Right renal cortex interstitium (tissue), 3 donors: Measurements from ENCODE around the gene ALDOC. TPM values are rescaled to one million over a fixed set of nuclear protein-coding genes. Genes with fewer than 3 reads are reported as not detected.

ENCODE experiments used
- DNase-seq, 3 donors: peaks; one replicate each; pipeline ENCODE4 v3.0.0-alpha.2; 2013; ENCODE audit warnings: low read depth in 3 of 3, low spot score in 2 of 3
- polyA plus RNA-seq, 3 donors: library from polyadenylated mRNA; unstranded; fragments of 120-200 nt; gene quantifications; one replicate each; pipeline ENCODE4 v1.2.1, GENCODE V29; 2013; ENCODE audit not compliant: insufficient read length in 3 of 3

Gene ALDOC
- polyA plus RNA-seq, 3 donors: 23.4 to 26.9 (median 25.3) TPM

GRCh38 chr17:28534740-28535375, 41.8 kb downstream of the ALDOC start:
- DNase-seq: no peak

GRCh38 chr17:28533091-28533807, 43.4 kb downstream of the ALDOC start:
- no peak for DNase-seq

GRCh38 chr17:28532050-28532960, 44.4 kb downstream of the ALDOC start:
- DNase-seq: no peak

GRCh38 chr17:28530926-28531325, 45.8 kb downstream of the ALDOC start:
- no peak for DNase-seq

GRCh38 chr17:28530250-28530649, 46.4 kb downstream of the ALDOC start:
- no peak for DNase-seq

GRCh38 chr17:28529013-28529400, 47.7 kb downstream of the ALDOC start:
- DNase-seq: no peak

- DNase-seq: no peak
Measured at GRCh38 chr17:28528327-28529012, 48.2 kb downstream of the ALDOC start.

GRCh38 chr17:28527859-28528258, 48.8 kb downstream of the ALDOC start:
- DNase-seq: no peak

GRCh38 chr17:28527181-28527681, 49.5 kb downstream of the ALDOC start:
- DNase-seq: no peak

GRCh38 chr17:28526381-28526780, 50.3 kb downstream of the ALDOC start:
- no peak for DNase-seq

GRCh38 chr17:28524476-28525424, 51.9 kb downstream of the ALDOC start:
- DNase-seq: peak; percentile 41 to 57 (median 56)

GRCh38 chr17:28523876-28524275, 52.8 kb downstream of the ALDOC start:
- no peak for DNase-seq

- DNase-seq: no peak
Measured at GRCh38 chr17:28523186-28523585, 53.5 kb downstream of the ALDOC start.

Other genes starting within 250 kb of the ALDOC start
- 10 to 100 TPM; 53.7 to 59.0 (median 56.8) TPM for gene IFT20, start 241.4 kb downstream of the ALDOC start, polyA plus RNA-seq
- gene TNFAIP1, start 241.1 kb downstream of the ALDOC start, polyA plus RNA-seq: 10 to 100 TPM; 42.6 to 44.0 (median 43.1) TPM
- gene POLDIP2, start 219.4 kb downstream of the ALDOC start, polyA plus RNA-seq: 10 to 100 TPM; 89.1 to 95.7 (median 91.8) TPM
- gene SEBOX, start 211.7 kb downstream of the ALDOC start, polyA plus RNA-seq: not detected
- 10 to 100 TPM in 2 of 3 donors, 1 to 10 TPM in 1; 8.5 to 22.3 (median 11.7) TPM for gene VTN, start 206.6 kb downstream of the ALDOC start, polyA plus RNA-seq
- gene SARM1, start 205.2 kb downstream of the ALDOC start, polyA plus RNA-seq: 10 to 100 TPM; 11.4 to 14.8 (median 12.2) TPM
- gene SLC46A1, start 170.7 kb downstream of the ALDOC start, polyA plus RNA-seq: 10 to 100 TPM; 13.9 to 15.4 (median 14.5) TPM
- 10 to 100 TPM in 2 of 3 donors, 1 to 10 TPM in 1; 7.4 to 21.4 (median 15.6) TPM for gene SLC13A2, start 103.3 kb downstream of the ALDOC start, polyA plus RNA-seq
- under 1 TPM; 0.31 to 0.65 (median 0.41) TPM for gene FOXN1, start 70.5 kb downstream of the ALDOC start, polyA plus RNA-seq
- 10 to 100 TPM; 51.9 to 61.9 (median 57.3) TPM for gene UNC119, start 24.3 kb downstream of the ALDOC start, polyA plus RNA-seq
- gene PIGS, start 5.4 kb downstream of the ALDOC start, polyA plus RNA-seq: 100 to 1,000 TPM in 1 of 3 donors, 10 to 100 TPM in 2; 89.6 to 109 (median 96.6) TPM
- 10 to 100 TPM; 43.3 to 59.4 (median 52.6) TPM for gene SPAG5, start 22.1 kb upstream of the ALDOC start, polyA plus RNA-seq
- 1 to 10 TPM; 7.5 to 8.9 (median 8.5) TPM for gene RSKR, start 37.3 kb upstream of the ALDOC start, polyA plus RNA-seq
- gene BLTP2, start 68.3 kb upstream of the ALDOC start, polyA plus RNA-seq: 10 to 100 TPM; 83.8 to 91.6 (median 89.3) TPM
- 10 to 100 TPM; 83.0 to 95.9 (median 90.7) TPM for gene SDF2, start 85.0 kb upstream of the ALDOC start, polyA plus RNA-seq
- gene SUPT6H, start 85.3 kb upstream of the ALDOC start, polyA plus RNA-seq: 10 to 100 TPM; 67.1 to 73.6 (median 69.9) TPM
- gene PROCA1, start 135.0 kb upstream of the ALDOC start, polyA plus RNA-seq: 1 to 10 TPM; 4.0 to 6.3 (median 5.2) TPM
- gene RAB34, start 141.0 kb upstream of the ALDOC start, polyA plus RNA-seq: 100 to 1,000 TPM; 185 to 200 (median 193) TPM
- 1,000 to 10,000 TPM in 2 of 3 donors, 100 to 1,000 TPM in 1; 935 to 1,015 (median 1,012) TPM for gene RPL23A, start 143.1 kb upstream of the ALDOC start, polyA plus RNA-seq
- gene TLCD1, start 149.3 kb upstream of the ALDOC start, polyA plus RNA-seq: 10 to 100 TPM; 17.0 to 21.0 (median 19.4) TPM
- gene NEK8, start 151.9 kb upstream of the ALDOC start, polyA plus RNA-seq: 1 to 10 TPM; 6.3 to 7.9 (median 7.1) TPM
- 100 to 1,000 TPM in 2 of 3 donors, 10 to 100 TPM in 1; 97.8 to 107 (median 101) TPM for gene TRAF4, start 167.1 kb upstream of the ALDOC start, polyA plus RNA-seq